ENCODE data around the gene DAPK2.

DAPK2 gene

GRCh38 chr15:63887630-63888029 lies 158.7 kb downstream of the DAPK2 start:
- H3K9me2 ChIP-seq (replicated peaks; ENCODE audit: insufficient read depth, low read length) = no peaks in the 10 kb centered on the region
- no peaks in the 10 kb centered on the region for H3K4me1 ChIP-seq (ENCODE audit: low read length)
- no peak overlapping the region for H3K27ac ChIP-seq (ENCODE audit: low read length)
- no peak overlapping the region for H3K4me2 ChIP-seq (ENCODE audit: low read depth, low read length)
- no peak overlapping the region for H3K4me3 ChIP-seq (ENCODE audit: low read length)
- no peaks in the 10 kb centered on the region for H4K20me1 ChIP-seq (ENCODE audit: insufficient read depth, low read length)
- H3K79me2 ChIP-seq (ENCODE audit: low read length) = no peaks in the 10 kb centered on the region
- H3K27me3 ChIP-seq (replicated peaks; ENCODE audit: insufficient read depth, low read length) = no peaks in the 10 kb centered on the region
- no peak overlapping the region for H3K9ac ChIP-seq (ENCODE audit: low read length)
- no peak overlapping the region for H2AFZ ChIP-seq (ENCODE audit: low read length)
- no peaks in the 10 kb centered on the region for H3F3A ChIP-seq (ENCODE audit: insufficient read depth, low read length)
- DNase-seq = no peak
- H3K36me3 ChIP-seq (replicated peaks; ENCODE audit: insufficient read depth, low read length) = no peaks in the 10 kb centered on the region
- TF ChIP-seq CTCF (IDR thresholded peaks at IDR 0.05; ENCODE audit: low read length) (no peak), EZH2phosphoT487 (IDR thresholded peaks at IDR 0.05; ENCODE audit: low read length) (no peak), EZH2 (optimal IDR thresholded peaks at IDR 0.05; ENCODE audit: low read depth, low read length) (no peak)
- H3K9me3 ChIP-seq (replicated peaks; ENCODE audit: insufficient read depth, low read length) = no peaks in the 10 kb centered on the region

GRCh38 chr15:63884953-63885352 lies 161.3 kb downstream of the DAPK2 start:
- H3K4me1 ChIP-seq (ENCODE audit: low read length) = no peaks in the 10 kb centered on the region
- no peaks in the 10 kb centered on the region for H3K9me3 ChIP-seq (replicated peaks; ENCODE audit: insufficient read depth, low read length)
- TF ChIP-seq CTCF (IDR thresholded peaks at IDR 0.05; ENCODE audit: low read length) = no peak
- TF ChIP-seq EZH2 (optimal IDR thresholded peaks at IDR 0.05; ENCODE audit: low read depth, low read length) = no peak
- no peaks in the 10 kb centered on the region for H3K79me2 ChIP-seq (ENCODE audit: low read length)
- no peaks in the 10 kb centered on the region for H3F3A ChIP-seq (ENCODE audit: insufficient read depth, low read length)
- no peak overlapping the region for H2AFZ ChIP-seq (ENCODE audit: low read length)
- no peaks in the 10 kb centered on the region for H3K36me3 ChIP-seq (replicated peaks; ENCODE audit: insufficient read depth, low read length)
- DNase-seq = no peak
- no peak overlapping the region for H3K4me3 ChIP-seq (ENCODE audit: low read length)
- no peak overlapping the region for H3K27ac ChIP-seq (ENCODE audit: low read length)
- no peak overlapping the region for H3K9ac ChIP-seq (ENCODE audit: low read length)
- no peaks in the 10 kb centered on the region for H3K9me2 ChIP-seq (replicated peaks; ENCODE audit: insufficient read depth, low read length)
- no peaks in the 10 kb centered on the region for H4K20me1 ChIP-seq (ENCODE audit: insufficient read depth, low read length)
- no peaks in the 10 kb centered on the region for H3K27me3 ChIP-seq (replicated peaks; ENCODE audit: insufficient read depth, low read length)
- H3K4me2 ChIP-seq (ENCODE audit: low read depth, low read length) = no peak overlapping the region

GRCh38 chr15:63881431-63881830 lies 164.9 kb downstream of the DAPK2 start:
- no peak for DNase-seq
- no peak overlapping the region for H3K4me2 ChIP-seq (ENCODE audit: low read depth, low read length)
- H3K4me1 ChIP-seq (ENCODE audit: low read length) = no peaks in the 10 kb centered on the region
- no peaks in the 10 kb centered on the region; the same call in 1 of the 2 replicates for H3F3A ChIP-seq (ENCODE audit: insufficient read depth, low read length)
- no peaks in the 10 kb centered on the region for H3K79me2 ChIP-seq (ENCODE audit: low read length)
- no peaks in the 10 kb centered on the region for H3K27me3 ChIP-seq (replicated peaks; ENCODE audit: insufficient read depth, low read length)
- no peak overlapping the region for H3K27ac ChIP-seq (ENCODE audit: low read length)
- no peaks in the 10 kb centered on the region for H3K36me3 ChIP-seq (replicated peaks; ENCODE audit: insufficient read depth, low read length)
- H2AFZ ChIP-seq (ENCODE audit: low read length) = no peak overlapping the region
- no peaks in the 10 kb centered on the region for H4K20me1 ChIP-seq (ENCODE audit: insufficient read depth, low read length)
- no peak overlapping the region for H3K4me3 ChIP-seq (ENCODE audit: low read length)
- TF ChIP-seq CTCF (IDR thresholded peaks at IDR 0.05; ENCODE audit: low read length) (no peak), EZH2 (optimal IDR thresholded peaks at IDR 0.05; ENCODE audit: low read depth, low read length) (no peak), EZH2phosphoT487 (IDR thresholded peaks at IDR 0.05; ENCODE audit: low read length) (no peak)
- H3K9me2 ChIP-seq (replicated peaks; ENCODE audit: insufficient read depth, low read length) = no peaks in the 10 kb centered on the region
- H3K9ac ChIP-seq (ENCODE audit: low read length) = no peak overlapping the region
- H3K9me3 ChIP-seq (replicated peaks; ENCODE audit: insufficient read depth, low read length) = no peaks in the 10 kb centered on the region
